ENCODE measurements around the gene BCL10.

- no peak for TF ChIP-seq CTCF (conservative IDR thresholded peaks at IDR 0.05; ENCODE audit: low read depth, low read length)
- TF ChIP-seq POLR2A (IDR thresholded peaks at IDR 0.05; ENCODE audit: low read depth, low read length), result no peak
- TF ChIP-seq MAFK (IDR thresholded peaks at IDR 0.05; ENCODE audit: low read depth, low read length), result no peak
- no peak for TF ChIP-seq ELK1 (IDR thresholded peaks at IDR 0.05; ENCODE audit: borderline replicate concordance, low read depth, low read length)
- no peak for TF ChIP-seq RFX5 (IDR thresholded peaks at IDR 0.05; ENCODE audit: low read depth, low read length)
- no peak for TF ChIP-seq SMC3 (IDR thresholded peaks at IDR 0.05; ENCODE audit: low read depth, low read length)
- no peak for TF ChIP-seq CEBPB (IDR thresholded peaks at IDR 0.05; ENCODE audit: low read depth, low read length)
- no peak for TF ChIP-seq RCOR1 (IDR thresholded peaks at IDR 0.05; ENCODE audit: insufficient replicate concordance, low read length)
These were observed 27.2 kb upstream of the BCL10 start for GRCh38 chr1:85303440-85304162.

Data from IMR-90 (cell line).